Measurements from ENCODE around the gene TCP11. TPM values are rescaled to one million over a fixed set of nuclear protein-coding genes. Genes with fewer than 3 reads are reported as not detected.

TCP11 gene
- total and polyA plus RNA-seq, 5 donors from 2014 or later, result not detected

GRCh38 chr6:35170891-35171290, 29.8 kb upstream of the TCP11 start:
- Mint-ChIP-seq H3K27ac (no peak overlapping the region), H3K27me3 (peaks cover 12% of the 10 kb centered on the region), H3K4me3 (no peak overlapping the region), H3K4me1 (peaks cover 0 to 7% (median 3%) of the 10 kb centered on the region in 4 donors), H3K9me3 (peaks cover 0 to 5% (median 0%) of the 10 kb centered on the region in 7 donors), H3K36me3 (no peaks in the 10 kb centered on the region)
- peaks cover 3% of the 10 kb centered on the region for H3K27me3 ChIP-seq (ENCODE audit: control insufficient read depth, insufficient read depth, low read length)
- no peak overlapping the region for H3K4me3 ChIP-seq (ENCODE audit: low read depth, low read length)
- H3K36me3 ChIP-seq (ENCODE audit: control insufficient read depth, insufficient read depth, low read length), result no peaks in the 10 kb centered on the region
- no peak for DNase-seq
- H3K4me1 ChIP-seq (ENCODE audit: control insufficient read depth, insufficient read depth, low read length, poor library complexity, severe bottlenecking), result no peaks in the 10 kb centered on the region
- no peaks in the 10 kb centered on the region for H3K9me3 ChIP-seq (ENCODE audit: control insufficient read depth in 2 of 2, low read length in 2 of 2)
- no peak overlapping the region for H3K27ac ChIP-seq (ENCODE audit: insufficient read depth, low read length, poor library complexity, severe bottlenecking)
- ATAC-seq (ENCODE audit: low read depth in 2 of 2), result no peak

- H3K27me3 ChIP-seq (ENCODE audit: control insufficient read depth, insufficient read depth, low read length), result peaks cover 3% of the 10 kb centered on the region
- DNase-seq (no peak), ATAC-seq (ENCODE audit: low read depth in 2 of 2) (no peak)
- Mint-ChIP-seq H3K4me1 (peaks cover 0 to 7% (median 3%) of the 10 kb centered on the region in 4 donors), H3K4me3 (no peak overlapping the region), H3K36me3 (no peaks in the 10 kb centered on the region), H3K9me3 (peaks cover 0 to 4% (median 0%) of the 10 kb centered on the region in 7 donors), H3K27me3 (peaks cover 10% of the 10 kb centered on the region), H3K27ac (no peak overlapping the region)
- no peak overlapping the region for H3K4me3 ChIP-seq (ENCODE audit: low read depth, low read length)
- no peaks in the 10 kb centered on the region for H3K36me3 ChIP-seq (ENCODE audit: control insufficient read depth, insufficient read depth, low read length)
- H3K4me1 ChIP-seq (ENCODE audit: control insufficient read depth, insufficient read depth, low read length, poor library complexity, severe bottlenecking), result no peaks in the 10 kb centered on the region
- no peak overlapping the region for H3K27ac ChIP-seq (ENCODE audit: insufficient read depth, low read length, poor library complexity, severe bottlenecking)
- H3K9me3 ChIP-seq (ENCODE audit: control insufficient read depth in 2 of 2, low read length in 2 of 2), result no peaks in the 10 kb centered on the region
Measured at GRCh38 chr6:35170166-35170565, 29.0 kb upstream of the TCP11 start.

- Histone ChIP-seq H3K4me3 (ENCODE audit: low read depth, low read length) (no peak overlapping the region), H3K27me3 (ENCODE audit: control insufficient read depth, insufficient read depth, low read length) (no peaks in the 10 kb centered on the region), H3K27ac (ENCODE audit: insufficient read depth, low read length, poor library complexity, severe bottlenecking) (no peak overlapping the region), H3K9me3 (ENCODE audit: control insufficient read depth in 2 of 2, low read length in 2 of 2) (no peaks in the 10 kb centered on the region), H3K4me1 (ENCODE audit: control insufficient read depth, insufficient read depth, low read length, poor library complexity, severe bottlenecking) (no peaks in the 10 kb centered on the region), H3K36me3 (ENCODE audit: control insufficient read depth, insufficient read depth, low read length) (no peaks in the 10 kb centered on the region)
- Mint-ChIP-seq H3K4me3 (no peak overlapping the region), H3K27me3 (peaks cover 17% of the 10 kb centered on the region), H3K36me3 (no peaks in the 10 kb centered on the region), H3K4me1 (peaks cover 0 to 3% (median under 1%) of the 10 kb centered on the region in 4 donors), H3K27ac (no peak overlapping the region), H3K9me3 (peaks cover 0 to 4% (median 0%) of the 10 kb centered on the region in 7 donors)
- DNase-seq (no peak), ATAC-seq (ENCODE audit: low read depth in 2 of 2) (no peak)
Measured at GRCh38 chr6:35168461-35168861, 27.3 kb upstream of the TCP11 start.

GRCh38 chr6:35167505-35167904, 26.4 kb upstream of the TCP11 start:
- DNase-seq (no peak), ATAC-seq (ENCODE audit: low read depth in 2 of 2) (no peak)
- Histone ChIP-seq H3K27me3 (ENCODE audit: control insufficient read depth, insufficient read depth, low read length) (peaks cover under 1% of the 10 kb centered on the region), H3K36me3 (ENCODE audit: control insufficient read depth, insufficient read depth, low read length) (no peaks in the 10 kb centered on the region), H3K4me3 (ENCODE audit: low read depth, low read length) (no peak overlapping the region), H3K4me1 (ENCODE audit: control insufficient read depth, insufficient read depth, low read length, poor library complexity, severe bottlenecking) (no peaks in the 10 kb centered on the region), H3K27ac (ENCODE audit: insufficient read depth, low read length, poor library complexity, severe bottlenecking) (no peak overlapping the region), H3K9me3 (ENCODE audit: control insufficient read depth in 2 of 2, low read length in 2 of 2) (no peaks in the 10 kb centered on the region)
- H3K36me3 Mint-ChIP-seq, result no peaks in the 10 kb centered on the region
- peaks cover 0 to 4% (median 0%) of the 10 kb centered on the region in 7 donors for H3K9me3 Mint-ChIP-seq
- peaks cover 25% of the 10 kb centered on the region for H3K27me3 Mint-ChIP-seq
- H3K4me3 Mint-ChIP-seq, result no peak overlapping the region
- no peaks in the 10 kb centered on the region for H3K4me1 Mint-ChIP-seq
- H3K27ac Mint-ChIP-seq, result no peak overlapping the region

GRCh38 chr6:35166520-35166919, 25.4 kb upstream of the TCP11 start:
- Mint-ChIP-seq H3K27me3 (peaks cover 29% of the 10 kb centered on the region), H3K9me3 (peaks cover 0 to 3% (median 0%) of the 10 kb centered on the region in 7 donors), H3K4me3 (no peak overlapping the region), H3K4me1 (no peaks in the 10 kb centered on the region), H3K36me3 (no peaks in the 10 kb centered on the region), H3K27ac (no peak overlapping the region)
- Histone ChIP-seq H3K4me1 (ENCODE audit: control insufficient read depth, insufficient read depth, low read length, poor library complexity, severe bottlenecking) (no peaks in the 10 kb centered on the region), H3K4me3 (ENCODE audit: low read depth, low read length) (no peak overlapping the region), H3K27ac (ENCODE audit: insufficient read depth, low read length, poor library complexity, severe bottlenecking) (no peak overlapping the region), H3K9me3 (ENCODE audit: control insufficient read depth in 2 of 2, low read length in 2 of 2) (no peaks in the 10 kb centered on the region), H3K27me3 (ENCODE audit: control insufficient read depth, insufficient read depth, low read length) (peaks cover 1% of the 10 kb centered on the region), H3K36me3 (ENCODE audit: control insufficient read depth, insufficient read depth, low read length) (no peaks in the 10 kb centered on the region)
- ATAC-seq (ENCODE audit: low read depth in 2 of 2) (no peak), DNase-seq (no peak)

- DNase-seq (no peak), ATAC-seq (ENCODE audit: low read depth in 2 of 2) (no peak)
- peaks cover 1% of the 10 kb centered on the region for H3K27me3 ChIP-seq (ENCODE audit: control insufficient read depth, insufficient read depth, low read length)
- H3K27me3 Mint-ChIP-seq, result peaks cover 26% of the 10 kb centered on the region
- H3K4me3 Mint-ChIP-seq, result no peak overlapping the region
- H3K4me1 ChIP-seq (ENCODE audit: control insufficient read depth, insufficient read depth, low read length, poor library complexity, severe bottlenecking), result no peaks in the 10 kb centered on the region
- no peaks in the 10 kb centered on the region for H3K9me3 ChIP-seq (ENCODE audit: control insufficient read depth in 2 of 2, low read length in 2 of 2)
- no peak overlapping the region for H3K4me3 ChIP-seq (ENCODE audit: low read depth, low read length)
- H3K27ac ChIP-seq (ENCODE audit: insufficient read depth, low read length, poor library complexity, severe bottlenecking), result no peak overlapping the region
- peaks cover 0 to 3% (median 0%) of the 10 kb centered on the region in 7 donors for H3K9me3 Mint-ChIP-seq
- no peaks in the 10 kb centered on the region for H3K4me1 Mint-ChIP-seq
- H3K36me3 ChIP-seq (ENCODE audit: control insufficient read depth, insufficient read depth, low read length), result no peaks in the 10 kb centered on the region
- no peak overlapping the region for H3K27ac Mint-ChIP-seq
- no peaks in the 10 kb centered on the region for H3K36me3 Mint-ChIP-seq
Measured at GRCh38 chr6:35166116-35166515, 25.0 kb upstream of the TCP11 start.

- Mint-ChIP-seq H3K4me1 (no peaks in the 10 kb centered on the region), H3K9me3 (peaks cover 0 to 3% (median 0%) of the 10 kb centered on the region in 7 donors), H3K36me3 (no peaks in the 10 kb centered on the region), H3K27me3 (peaks cover 24% of the 10 kb centered on the region), H3K27ac (no peak overlapping the region), H3K4me3 (no peak overlapping the region)
- DNase-seq (no peak), ATAC-seq (ENCODE audit: low read depth in 2 of 2) (no peak)
- Histone ChIP-seq H3K9me3 (ENCODE audit: control insufficient read depth in 2 of 2, low read length in 2 of 2) (no peaks in the 10 kb centered on the region), H3K36me3 (ENCODE audit: control insufficient read depth, insufficient read depth, low read length) (no peaks in the 10 kb centered on the region), H3K4me3 (ENCODE audit: low read depth, low read length) (no peak overlapping the region), H3K27ac (ENCODE audit: insufficient read depth, low read length, poor library complexity, severe bottlenecking) (no peak overlapping the region), H3K27me3 (ENCODE audit: control insufficient read depth, insufficient read depth, low read length) (peaks cover 1% of the 10 kb centered on the region), H3K4me1 (ENCODE audit: control insufficient read depth, insufficient read depth, low read length, poor library complexity, severe bottlenecking) (no peaks in the 10 kb centered on the region)
Measured at GRCh38 chr6:35165630-35166071, 24.5 kb upstream of the TCP11 start.

- ATAC-seq (ENCODE audit: low read depth in 2 of 2), result no peak
- no peak overlapping the region for H3K4me3 Mint-ChIP-seq
- no peak overlapping the region for H3K4me3 ChIP-seq (ENCODE audit: low read depth, low read length)
- no peaks in the 10 kb centered on the region for H3K9me3 ChIP-seq (ENCODE audit: control insufficient read depth in 2 of 2, low read length in 2 of 2)
- H3K36me3 Mint-ChIP-seq, result no peaks in the 10 kb centered on the region
- no peaks in the 10 kb centered on the region for H3K4me1 ChIP-seq (ENCODE audit: control insufficient read depth, insufficient read depth, low read length, poor library complexity, severe bottlenecking)
- no peaks in the 10 kb centered on the region for H3K36me3 ChIP-seq (ENCODE audit: control insufficient read depth, insufficient read depth, low read length)
- peaks cover 24% of the 10 kb centered on the region for H3K27me3 Mint-ChIP-seq
- H3K4me1 Mint-ChIP-seq, result no peaks in the 10 kb centered on the region
- H3K27ac ChIP-seq (ENCODE audit: insufficient read depth, low read length, poor library complexity, severe bottlenecking), result no peak overlapping the region
- H3K27me3 ChIP-seq (ENCODE audit: control insufficient read depth, insufficient read depth, low read length), result peaks cover 1% of the 10 kb centered on the region
- no peak overlapping the region for H3K27ac Mint-ChIP-seq
- DNase-seq, result no peak
- peaks cover 0 to 3% (median 0%) of the 10 kb centered on the region in 7 donors for H3K9me3 Mint-ChIP-seq
Measured at GRCh38 chr6:35164868-35165267, 23.7 kb upstream of the TCP11 start.

Data from CD4-positive, CD25-positive, alpha-beta regulatory T cell (primary cell).